DLD1 (cell line): ENCODE measurements around the gene ATG9A.
"Not testable (repeated sequence)": the region's sequence is repeated elsewhere in the genome, so short reads cannot be mapped to it uniquely, and the experiment has no call there.

Source experiments
- in situ Hi-C: cut with HindIII; loops from 2 replicates; pipeline ENCODE4 v1.10.0; 2017; ENCODE audit warnings: low sequenced_read_pairs

ATG9A gene, protein sequence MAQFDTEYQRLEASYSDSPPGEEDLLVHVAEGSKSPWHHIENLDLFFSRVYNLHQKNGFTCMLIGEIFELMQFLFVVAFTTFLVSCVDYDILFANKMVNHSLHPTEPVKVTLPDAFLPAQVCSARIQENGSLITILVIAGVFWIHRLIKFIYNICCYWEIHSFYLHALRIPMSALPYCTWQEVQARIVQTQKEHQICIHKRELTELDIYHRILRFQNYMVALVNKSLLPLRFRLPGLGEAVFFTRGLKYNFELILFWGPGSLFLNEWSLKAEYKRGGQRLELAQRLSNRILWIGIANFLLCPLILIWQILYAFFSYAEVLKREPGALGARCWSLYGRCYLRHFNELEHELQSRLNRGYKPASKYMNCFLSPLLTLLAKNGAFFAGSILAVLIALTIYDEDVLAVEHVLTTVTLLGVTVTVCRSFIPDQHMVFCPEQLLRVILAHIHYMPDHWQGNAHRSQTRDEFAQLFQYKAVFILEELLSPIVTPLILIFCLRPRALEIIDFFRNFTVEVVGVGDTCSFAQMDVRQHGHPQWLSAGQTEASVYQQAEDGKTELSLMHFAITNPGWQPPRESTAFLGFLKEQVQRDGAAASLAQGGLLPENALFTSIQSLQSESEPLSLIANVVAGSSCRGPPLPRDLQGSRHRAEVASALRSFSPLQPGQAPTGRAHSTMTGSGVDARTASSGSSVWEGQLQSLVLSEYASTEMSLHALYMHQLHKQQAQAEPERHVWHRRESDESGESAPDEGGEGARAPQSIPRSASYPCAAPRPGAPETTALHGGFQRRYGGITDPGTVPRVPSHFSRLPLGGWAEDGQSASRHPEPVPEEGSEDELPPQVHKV

DNA sequence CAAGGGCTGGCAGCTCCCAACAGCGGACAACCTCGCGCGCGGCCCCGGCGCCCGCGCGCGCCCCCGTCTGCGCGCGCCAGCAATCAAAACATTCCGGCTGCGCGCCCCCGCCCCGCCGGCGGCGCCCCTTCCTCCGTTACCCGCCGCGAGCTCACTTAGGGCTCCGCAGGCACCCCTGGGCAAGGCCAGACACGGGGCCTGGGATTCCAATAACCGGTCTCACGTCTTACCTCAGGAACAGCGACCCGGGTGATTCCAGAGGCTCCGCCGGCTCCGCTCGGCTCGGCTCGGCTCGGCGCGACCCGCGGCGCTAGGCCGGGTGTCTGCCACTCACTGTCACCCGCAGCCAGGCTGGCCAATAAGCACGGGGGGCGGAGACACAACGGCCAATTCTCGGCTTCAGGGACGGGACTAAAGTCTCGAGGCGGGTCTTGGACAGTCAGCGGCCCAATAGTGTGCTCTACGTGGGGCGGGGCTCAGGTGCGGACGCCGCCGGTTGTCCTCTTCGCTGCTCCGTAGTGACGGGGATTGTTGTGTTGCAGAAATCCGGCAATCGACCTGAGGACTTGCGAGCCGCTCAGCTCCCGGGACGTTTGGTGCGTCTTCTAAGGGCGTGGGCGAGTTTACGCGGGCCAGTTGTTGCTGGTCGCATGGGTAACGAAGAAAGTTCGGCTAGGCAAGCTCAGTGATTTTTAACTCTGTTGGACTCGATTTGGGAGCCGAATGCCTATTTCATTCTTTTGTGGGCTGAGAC, at the start of gene ATG9A, which contains the start of gene ANKZF1:
Gene ATG9A, minus strand, starts transcription at position 332 of the 754 bp plus-strand sequence. CDS start 1,612 bp downstream, outside the sequence.
Gene ANKZF1, plus strand, starts transcription at position 502 of the 754 bp plus-strand sequence. CDS start 452 bp downstream, outside the sequence.
- in situ Hi-C loops = no loop called here

DNA sequence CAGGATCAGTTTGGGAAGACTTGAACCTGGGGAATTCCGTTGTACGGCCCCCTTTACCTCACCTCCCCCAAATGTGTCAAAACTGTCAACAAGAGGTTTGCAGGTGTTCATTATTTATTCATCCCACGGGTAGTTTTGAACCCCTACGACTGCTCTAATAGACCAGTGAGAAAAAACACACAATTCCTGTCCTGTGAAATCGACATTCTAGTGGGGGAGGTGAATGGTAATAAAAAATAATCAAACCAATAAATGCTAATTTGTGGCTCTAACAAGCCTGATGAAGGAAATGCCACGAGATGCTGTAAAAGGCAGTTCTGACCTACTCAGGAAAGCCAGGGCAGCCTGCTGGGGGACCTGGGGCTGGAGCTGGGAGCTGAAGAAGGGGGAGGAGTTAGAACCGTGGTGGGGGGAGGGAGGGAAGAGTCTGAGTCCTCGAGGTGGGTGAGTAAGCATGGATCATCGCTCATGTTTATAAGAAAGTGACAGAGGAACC, 49.3 kb upstream of the ATG9A start:
- in situ Hi-C loops = no loop called here

DNA sequence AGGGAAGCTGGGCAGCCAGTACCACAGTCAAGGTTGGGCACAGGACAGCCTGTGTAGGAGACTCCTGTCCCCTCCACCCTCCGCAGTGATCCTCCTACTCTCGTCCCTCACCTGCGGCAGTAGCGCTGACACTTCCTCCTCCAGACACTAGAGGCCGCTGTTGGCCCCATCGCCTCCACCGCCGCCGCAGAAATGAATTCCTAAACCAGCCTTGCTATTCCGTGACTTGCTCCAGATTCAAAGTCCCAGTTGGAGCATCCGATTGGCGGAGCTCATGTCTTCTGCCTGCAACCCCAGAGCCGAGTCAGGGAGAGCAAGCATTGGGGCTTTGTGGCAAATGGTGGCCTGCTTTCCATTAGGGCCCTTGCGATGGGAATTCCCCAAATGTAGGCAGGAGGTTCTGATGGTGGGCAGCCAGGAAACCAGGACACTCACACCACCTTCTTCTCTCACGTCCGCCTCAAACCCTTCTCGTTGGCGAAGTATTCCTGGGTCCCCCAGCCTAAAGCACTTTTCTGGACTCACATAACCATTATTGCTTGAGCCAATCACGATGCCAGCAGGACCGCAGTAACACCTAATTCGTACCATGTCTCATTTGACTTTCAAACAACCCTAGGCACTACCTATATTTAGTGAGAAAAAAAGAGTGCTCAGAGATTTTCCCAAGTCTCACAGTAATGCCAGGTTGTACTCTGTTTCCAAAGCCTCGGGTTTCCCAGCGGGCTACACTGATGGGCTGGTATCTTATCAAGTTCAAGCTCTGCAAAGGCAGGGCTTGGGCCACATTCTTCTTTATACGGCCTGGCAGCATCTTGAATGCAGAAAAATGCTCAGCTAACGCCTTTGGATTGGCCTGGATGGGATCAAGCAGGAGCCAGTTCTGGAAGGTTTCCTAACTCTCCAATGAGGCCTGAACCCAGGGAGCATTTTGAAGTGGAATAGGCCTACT, 48.5 kb upstream of the ATG9A start:
- in situ Hi-C loops = no loop called here

DNA sequence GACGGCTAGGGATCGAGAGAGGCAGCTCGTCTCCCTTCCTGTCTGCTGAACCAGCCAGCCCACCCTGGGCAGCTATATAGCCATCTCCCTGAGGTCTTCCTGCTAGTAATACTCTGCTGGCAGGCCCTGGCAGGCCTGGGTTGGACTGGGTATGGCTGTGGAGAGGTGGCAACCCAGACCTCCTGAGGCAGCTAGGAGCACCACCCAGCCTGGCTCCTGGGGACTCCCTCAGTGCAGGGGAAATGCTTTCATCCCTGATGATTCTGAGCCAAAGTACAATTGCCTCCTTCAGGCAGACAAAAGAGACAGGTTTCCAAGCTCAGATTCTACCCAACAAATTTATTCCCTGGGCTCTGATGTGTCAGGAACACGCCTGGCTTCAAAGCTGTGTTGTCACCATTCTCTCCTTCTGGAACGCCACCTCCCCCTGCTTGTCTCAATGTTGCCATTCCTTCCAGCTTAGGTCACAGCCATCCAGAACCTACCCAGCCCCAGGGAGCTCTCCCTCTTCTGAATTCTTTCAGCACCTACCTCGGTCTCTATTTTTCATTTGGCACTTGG, 45.0 kb upstream of the ATG9A start:
- in situ Hi-C loops = no loop called here

DNA sequence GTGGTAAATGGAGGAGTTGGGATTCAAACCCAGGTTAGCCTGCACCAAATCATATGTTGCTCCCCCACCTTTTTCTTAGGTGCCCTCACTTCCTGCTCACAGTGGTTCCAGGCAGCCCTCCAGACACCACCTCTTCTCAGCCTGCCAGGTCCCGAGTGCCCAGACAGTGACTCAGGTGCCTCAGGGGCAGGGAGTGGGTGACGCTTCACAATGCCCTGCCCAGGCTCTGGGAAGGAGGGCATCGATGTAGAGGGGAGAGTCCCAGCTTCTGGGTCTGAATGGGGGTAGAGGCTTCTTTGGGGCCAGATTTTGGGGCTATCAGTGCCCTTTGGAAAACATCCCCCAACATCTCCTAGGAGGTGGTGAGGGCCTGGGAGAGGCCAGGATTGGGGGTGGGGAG, 44.5 kb upstream of the ATG9A start:
- in situ Hi-C loops = no loop called here

DNA sequence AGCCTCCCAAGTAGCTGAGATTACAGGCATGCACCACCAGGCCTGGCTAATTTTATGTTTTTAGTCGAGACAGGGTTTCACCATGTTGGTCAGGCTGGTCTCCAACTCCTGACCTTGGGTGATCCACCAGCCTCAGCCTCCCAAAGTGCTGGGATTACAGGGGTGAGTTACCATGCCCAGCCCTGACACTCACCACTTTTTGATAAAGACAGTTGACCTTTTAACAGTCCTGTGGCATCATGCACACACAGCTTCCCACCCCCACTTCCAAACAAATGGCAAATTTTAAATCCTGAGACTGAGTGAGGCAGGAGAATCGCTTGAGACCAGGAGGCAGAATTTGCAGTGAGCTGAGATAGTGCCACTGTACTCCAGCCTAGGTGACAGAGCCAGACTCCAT, 43.6 kb upstream of the ATG9A start:
- in situ Hi-C loops = no loop called here

DNA sequence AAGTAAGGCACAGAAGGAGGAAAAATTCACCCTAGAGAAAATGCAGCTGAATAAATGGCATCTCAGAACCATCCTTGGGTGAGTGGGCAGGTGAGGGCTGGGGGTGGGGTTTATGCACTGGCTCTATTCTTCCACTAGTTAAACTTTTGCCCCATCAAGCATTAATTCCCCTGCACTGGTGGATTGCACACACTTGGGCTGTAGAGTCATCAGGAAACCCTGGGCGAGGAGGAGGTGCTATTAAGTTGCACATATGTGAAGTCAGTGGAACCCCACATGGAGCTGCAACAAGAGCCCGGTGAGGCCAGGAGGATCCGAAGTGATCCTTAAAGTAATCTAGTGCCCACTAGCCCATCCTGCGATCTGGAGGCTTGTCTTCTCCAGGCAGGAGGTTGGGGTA, 42.9 kb upstream of the ATG9A start:
- in situ Hi-C loops = no loop called here

DNA sequence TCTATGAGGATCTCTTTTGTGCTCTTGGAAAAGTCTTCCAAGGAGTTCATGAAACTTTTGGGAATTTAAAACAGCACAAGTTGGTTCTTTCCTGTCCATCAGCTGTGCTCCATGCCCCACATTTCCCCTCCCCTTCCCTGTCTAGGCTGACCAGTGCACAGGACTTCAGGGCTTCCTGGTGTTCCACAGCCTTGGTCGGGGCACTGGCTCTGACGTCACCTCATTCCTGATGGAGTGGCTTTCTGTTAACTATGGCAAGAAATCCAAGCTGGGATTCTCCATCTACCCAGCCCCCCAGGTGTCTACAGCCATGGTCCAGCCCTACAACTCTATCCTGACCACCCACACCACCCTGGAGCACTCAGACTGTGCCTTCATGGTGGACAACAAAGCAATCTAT, 41.6 kb upstream of the ATG9A start:
- in situ Hi-C loops = no loop called here

DNA sequence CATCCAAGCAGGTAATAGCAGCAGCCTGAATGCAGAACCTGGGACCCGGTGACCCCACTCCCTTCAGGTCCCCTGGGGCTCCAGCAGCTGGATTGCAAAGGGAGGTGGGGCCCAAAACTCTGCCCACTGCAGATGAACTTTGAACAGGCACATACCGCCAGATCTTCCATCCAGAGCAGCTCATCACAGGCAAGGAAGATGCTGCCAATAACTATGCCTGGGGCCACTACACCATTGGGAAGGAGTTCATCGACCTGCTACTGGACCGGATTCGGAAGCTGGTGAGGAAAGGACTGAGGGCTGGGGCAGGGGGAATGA, 40.6 kb upstream of the ATG9A start:
- in situ Hi-C loops = no loop called here

DNA sequence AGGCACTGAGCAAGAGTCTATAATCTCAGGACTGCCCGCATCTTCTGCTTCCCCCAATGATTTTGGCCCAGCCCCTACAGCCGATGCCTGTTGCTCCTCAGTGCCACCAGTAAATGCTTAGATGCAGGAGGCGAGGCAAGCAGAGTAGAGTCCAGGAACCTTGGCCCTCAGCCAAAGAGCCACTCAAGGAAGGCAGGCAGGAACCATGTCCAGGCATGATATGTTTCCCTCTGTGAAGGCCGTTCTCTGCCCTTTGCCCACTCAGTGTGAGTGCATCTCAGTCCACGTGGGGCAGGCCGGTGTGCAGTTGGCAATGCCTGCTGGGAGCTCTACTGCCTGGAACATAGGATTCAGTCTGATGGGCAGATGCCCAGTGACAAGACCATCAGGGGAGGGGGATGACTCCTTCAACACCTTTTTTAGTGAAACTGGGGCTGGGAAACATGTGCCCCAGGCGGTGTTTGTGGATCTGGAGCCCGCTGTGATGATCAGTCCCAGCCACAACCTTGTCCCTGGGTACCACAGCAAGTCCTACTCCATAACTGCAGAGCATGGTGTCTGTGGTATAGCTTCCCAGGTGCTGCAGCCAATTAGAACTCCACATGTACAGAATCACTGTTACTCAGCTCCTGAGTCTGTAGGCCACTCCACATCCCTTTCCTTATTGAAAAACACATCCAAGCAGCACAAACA, 40.1 kb upstream of the ATG9A start:
- in situ Hi-C loops = loop anchor here (10.0 kb wide), 1 partner anchor 225 kb away; the partner anchor contains the start of gene CFAP65

DNA sequence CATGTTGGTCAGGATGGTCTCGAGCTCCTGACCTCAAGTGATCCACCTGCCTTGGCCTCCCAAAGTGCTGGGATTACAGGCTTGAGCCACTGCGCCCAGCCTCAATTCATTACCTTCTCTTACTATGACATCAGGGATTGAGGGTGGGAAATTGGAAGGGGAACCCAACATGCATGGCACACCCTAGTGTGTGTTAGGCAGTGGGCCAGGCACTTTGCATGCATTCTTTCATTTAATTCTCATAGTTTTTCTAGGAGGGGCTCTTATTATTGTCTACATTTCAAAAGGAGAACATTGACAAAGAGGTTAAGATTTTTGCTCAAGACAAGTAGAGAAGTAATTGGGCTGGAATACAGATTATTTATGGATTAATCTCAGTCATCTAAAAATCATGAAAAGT, 38.9 kb upstream of the ATG9A start:
- in situ Hi-C loops = loop anchor here (10.0 kb wide), 1 partner anchor 223 kb away; the partner anchor contains the start of gene CFAP65

DNA sequence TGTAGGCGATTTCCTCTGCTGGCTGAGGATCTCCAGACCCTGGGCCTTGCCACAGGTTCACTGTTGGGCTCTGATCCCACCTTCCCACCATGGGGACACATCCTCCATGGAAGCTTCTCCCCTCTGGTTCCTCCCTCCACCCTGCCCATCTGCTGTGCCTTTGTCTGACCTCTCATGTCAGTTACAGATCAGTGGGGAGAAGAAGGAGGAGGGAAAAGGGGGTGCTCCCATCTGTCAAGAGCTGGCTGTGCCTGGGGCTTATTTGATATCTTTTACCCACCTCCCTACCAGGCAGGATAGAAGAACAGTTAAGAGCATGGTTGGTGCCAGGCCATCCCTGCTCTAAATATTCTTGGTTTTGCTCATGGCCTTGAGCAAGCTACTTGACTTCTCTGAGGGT, 37.5 kb upstream of the ATG9A start:
- in situ Hi-C loops = loop anchor here (10.0 kb wide), 1 partner anchor 222 kb away; the partner anchor contains the start of gene CFAP65

DNA sequence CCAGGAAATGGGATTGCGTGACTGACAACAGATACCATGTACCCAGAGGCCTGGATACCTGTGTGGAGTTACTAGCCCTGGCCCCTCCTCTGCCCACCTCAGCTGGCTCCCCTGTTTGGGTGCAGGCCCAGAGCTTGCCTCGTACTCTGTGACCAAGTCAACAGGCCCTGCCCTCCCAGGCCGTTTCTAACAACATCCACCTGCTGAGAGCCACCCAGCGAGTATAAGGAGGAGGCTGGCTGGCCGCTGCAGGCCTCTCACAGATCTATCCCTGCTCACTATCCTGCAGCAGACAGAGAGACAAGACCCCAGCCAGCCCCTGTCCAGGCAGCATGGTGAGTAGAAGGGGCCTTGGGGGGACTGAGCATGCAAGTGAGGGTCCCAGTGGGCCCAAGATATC, 36.8 kb upstream of the ATG9A start:
- in situ Hi-C loops = loop anchor here (10.0 kb wide), 1 partner anchor 221 kb away; the partner anchor contains the start of gene CFAP65

DNA sequence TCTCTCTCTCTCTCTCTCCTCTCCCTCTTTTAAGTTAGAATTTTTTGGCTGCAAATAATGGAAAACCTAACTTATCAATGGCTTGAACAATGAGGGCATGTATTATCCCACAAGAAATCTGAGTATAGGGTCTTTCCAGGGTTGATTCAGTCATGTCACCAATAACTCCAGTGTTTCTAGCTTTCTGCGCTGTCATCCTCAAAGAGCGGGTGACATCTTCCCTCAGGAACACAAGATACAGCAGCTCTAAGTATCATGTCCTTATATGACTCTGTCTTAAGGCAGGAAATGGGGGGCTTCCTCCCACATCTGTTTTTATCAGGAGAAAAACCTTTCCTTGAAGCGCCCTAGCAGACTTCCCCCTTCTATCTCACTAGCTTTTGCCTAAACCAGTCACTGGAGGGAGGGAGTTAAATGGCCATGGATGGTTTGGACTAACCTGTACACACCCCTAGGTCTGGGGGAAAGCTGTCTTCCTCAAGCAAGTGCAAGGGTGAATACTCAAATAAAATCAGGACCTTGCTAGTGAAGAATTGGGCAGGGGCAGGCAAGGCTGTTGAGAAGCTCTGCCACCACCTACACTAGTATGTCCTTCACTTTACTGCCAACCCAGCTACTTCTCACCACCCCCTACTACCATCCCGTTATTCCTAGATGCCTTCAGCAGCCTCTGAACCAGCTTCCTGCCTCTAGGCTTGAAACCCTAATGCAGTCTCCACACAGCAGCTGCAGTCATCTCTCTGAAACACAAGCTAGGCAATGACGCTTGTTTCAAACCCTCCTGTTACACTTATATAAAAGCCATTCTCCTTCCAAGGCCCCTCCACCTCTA, 31.8 kb upstream of the ATG9A start:
- in situ Hi-C loops = loop anchor here (10.0 kb wide), 1 partner anchor 216 kb away; the partner anchor contains the start of gene CFAP65

DNA sequence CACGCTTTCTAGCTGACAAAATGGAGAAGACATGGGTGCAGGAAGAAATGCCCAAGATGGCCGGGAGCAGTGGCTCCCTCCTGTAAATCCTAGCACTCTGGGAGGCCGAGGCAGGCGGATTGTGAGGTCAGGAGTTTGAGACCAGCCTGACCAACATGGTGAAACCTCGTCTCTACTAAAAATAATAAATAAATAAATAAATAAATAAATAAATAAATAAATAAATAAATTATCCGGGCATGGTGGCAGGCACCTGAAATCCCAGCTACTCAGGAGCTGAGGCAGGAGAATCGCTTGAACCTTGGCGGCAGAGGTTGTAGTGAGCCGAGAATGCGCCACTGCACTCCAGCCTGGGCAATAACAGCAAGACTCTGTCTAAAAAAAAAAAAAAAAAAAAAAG, 29.5 kb upstream of the ATG9A start:
- in situ Hi-C loops = not testable (repeated sequence)

DNA sequence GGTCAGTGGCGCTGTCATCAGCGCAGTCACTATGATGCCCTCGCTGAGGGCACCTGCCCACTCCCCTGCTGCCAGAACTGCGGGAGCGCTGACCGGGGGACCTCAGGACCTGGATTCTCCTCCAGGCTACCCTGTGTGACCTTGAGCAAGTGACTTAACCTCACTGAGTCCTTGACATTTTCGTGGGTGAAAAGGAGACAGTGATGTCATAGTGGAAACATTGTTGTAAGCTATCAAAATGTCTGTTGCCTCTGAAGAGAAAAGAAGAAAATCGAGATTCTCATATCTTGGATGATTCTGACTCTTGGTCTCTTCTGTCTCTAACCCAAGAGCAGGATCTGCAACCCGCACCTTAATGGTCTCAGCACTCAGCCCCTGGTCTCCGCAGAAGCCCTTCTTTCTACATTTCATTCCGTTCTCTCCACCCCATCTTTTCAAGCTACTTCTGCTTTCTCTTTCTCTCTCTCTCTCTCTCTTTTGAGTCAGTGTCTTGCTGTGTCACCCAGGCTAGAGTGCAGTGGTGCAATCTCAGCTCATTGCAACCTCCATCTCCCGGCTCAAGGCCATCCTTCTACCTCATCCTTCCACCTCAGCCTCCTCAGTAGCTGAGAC, 25.3 kb upstream of the ATG9A start:
- in situ Hi-C loops = no loop called here
